HEK293 (cell line): Measurements from ENCODE around the gene PPCDC.

ENCODE experiments used
- CTCF ChIA-PET: fragments of 350-600 bp; formaldehyde crosslinking; extraction: SDS; loops from one replicate; lab custom pipeline; 2021; ENCODE audit warnings: antibody characterized with exemption; lab: Yijun Ruan, JAX
- POLR2A ChIA-PET: fragments of 300-600 bp; formaldehyde crosslinking; extraction: SDS; loops from one replicate; lab custom pipeline; 2020; ENCODE audit warnings: antibody characterized with exemption, inconsistent platforms; lab: Yijun Ruan, JAX
- H3K27ac ChIP-seq: fragments of 200-500 bp; sonication (Bioruptor generic); 2 replicates; pipeline ENCODE4 v1.5.1; 2014; ENCODE audit warnings: low read depth, low read length, control low read depth, inconsistent platforms; ENCODE audit errors: extremely low read depth
- H3K36me3 ChIP-seq, 2 experiments: fragments of 200-500 bp in 1 of 2; sonication (Bioruptor generic) in 1 of 2; 1 replicate in 1 of 2; 2 replicates in 1 of 2; pipeline ENCODE4 v1.5.1; 2014 to 2017; ENCODE audit warnings: inconsistent platforms in 2 of 2, low read length in 2 of 2; ENCODE audit not compliant: control insufficient read depth in 2 of 2, insufficient read depth in 1 of 2
- H3K4me1 ChIP-seq: fragments of 200-500 bp; sonication (Bioruptor generic); 2 replicates; pipeline ENCODE4 v1.5.1; 2014; ENCODE audit warnings: mild to moderate bottlenecking, low read length, inconsistent platforms; ENCODE audit not compliant: control insufficient read depth, insufficient read depth
- H3K4me3 ChIP-seq: 2 replicates; pipeline ENCODE4 v1.5.1; 2011; ENCODE audit warnings: low read depth, mild to moderate bottlenecking, control low read depth, low read length, moderate library complexity
- H3K9me3 ChIP-seq: fragments of 200-500 bp; sonication (Bioruptor generic); 2 replicates; pipeline ENCODE4 v1.5.1; 2014; ENCODE audit warnings: low read depth, low read length, inconsistent platforms; ENCODE audit not compliant: control insufficient read depth, insufficient read depth
- EGR2 ChIP-seq: fragments of 450-650 bp; formaldehyde crosslinking; IDR thresholded peaks from 2 replicates; pipeline ENCODE4 v1.5.1; 2016; ENCODE audit warnings: low read depth, missing biosample characterization, missing genetic modification characterization
- GLIS1 ChIP-seq: fragments of 450-650 bp; formaldehyde crosslinking; IDR thresholded peaks from 2 replicates; pipeline ENCODE4 v1.5.1; 2016; ENCODE audit warnings: missing biosample characterization, missing genetic modification characterization
- GLIS2 ChIP-seq: fragments of 450-650 bp; formaldehyde crosslinking; IDR thresholded peaks from 2 replicates; pipeline ENCODE4 v1.5.1; 2016; ENCODE audit warnings: missing biosample characterization, missing genetic modification characterization
- OVOL3 ChIP-seq: fragments of 450-650 bp; formaldehyde crosslinking; IDR thresholded peaks from 2 replicates; pipeline ENCODE4 v1.5.1; 2016; ENCODE audit warnings: missing biosample characterization, missing genetic modification characterization
- WT1 ChIP-seq: fragments of 450-650 bp; formaldehyde crosslinking; IDR thresholded peaks from 2 replicates; pipeline ENCODE4 v1.5.1; 2016; ENCODE audit warnings: missing biosample characterization, missing genetic modification characterization
- ZBTB17 ChIP-seq: fragments of 450-650 bp; formaldehyde crosslinking; IDR thresholded peaks from 2 replicates; pipeline ENCODE4 v1.5.1; 2016; ENCODE audit warnings: missing biosample characterization, missing genetic modification characterization
- ZBTB26 ChIP-seq: fragments of 450-650 bp; formaldehyde crosslinking; optimal IDR thresholded peaks from 2 replicates; pipeline ENCODE3; 2016; ENCODE audit warnings: missing biosample characterization, mild to moderate bottlenecking, missing genetic modification characterization
- ZBTB7A ChIP-seq: fragments of 450-650 bp; formaldehyde crosslinking; IDR thresholded peaks from 2 replicates; pipeline ENCODE4 v1.5.1; 2016; ENCODE audit warnings: low read depth, missing biosample characterization, missing genetic modification characterization
- ZNF132 ChIP-seq: fragments of 450-650 bp; formaldehyde crosslinking; IDR thresholded peaks from 2 replicates; pipeline ENCODE4 v1.5.1; 2017; ENCODE audit warnings: missing biosample characterization, missing genetic modification characterization, borderline replicate concordance
- ZNF155 ChIP-seq: fragments of 450-650 bp; formaldehyde crosslinking; IDR thresholded peaks from 2 replicates; pipeline ENCODE4 v1.5.1; 2016; ENCODE audit warnings: missing biosample characterization, missing genetic modification characterization
- ZNF248 ChIP-seq: fragments of 450-650 bp; formaldehyde crosslinking; IDR thresholded peaks from 2 replicates; pipeline ENCODE4 v1.5.1; 2017; ENCODE audit warnings: missing biosample characterization, missing genetic modification characterization
- ZNF311 ChIP-seq: fragments of 450-650 bp; formaldehyde crosslinking; IDR thresholded peaks from 2 replicates; pipeline ENCODE4 v1.5.1; 2017; ENCODE audit warnings: missing biosample characterization, missing genetic modification characterization, borderline replicate concordance
- ZNF335 ChIP-seq: fragments of 450-650 bp; formaldehyde crosslinking; conservative IDR thresholded peaks from 2 replicates; pipeline ENCODE4 v1.5.1; 2016; ENCODE audit warnings: missing biosample characterization, missing genetic modification characterization
- ZNF366 ChIP-seq: fragments of 450-650 bp; formaldehyde crosslinking; conservative IDR thresholded peaks from 2 replicates; pipeline ENCODE4 v1.5.1; 2016; ENCODE audit warnings: missing biosample characterization, missing genetic modification characterization
- ZNF501 ChIP-seq: fragments of 450-650 bp; formaldehyde crosslinking; IDR thresholded peaks from 2 replicates; pipeline ENCODE4 v1.5.1; 2016; ENCODE audit warnings: missing biosample characterization, missing genetic modification characterization
- ZNF530 ChIP-seq: fragments of 450-650 bp; formaldehyde crosslinking; IDR thresholded peaks from 2 replicates; pipeline ENCODE4 v1.5.1; 2016; ENCODE audit warnings: low read depth, missing biosample characterization, missing genetic modification characterization
- ZNF658 ChIP-seq: fragments of 450-650 bp; formaldehyde crosslinking; IDR thresholded peaks from 2 replicates; pipeline ENCODE4; 2016; ENCODE audit warnings: missing biosample characterization, missing genetic modification characterization
- ZNF837 ChIP-seq: fragments of 450-650 bp; formaldehyde crosslinking; IDR thresholded peaks from 2 replicates; pipeline ENCODE4 v1.5.1; 2016; ENCODE audit warnings: missing biosample characterization, missing genetic modification characterization
- TF ChIP-seq, protein P1 (sequence below): fragments of 450-650 bp; formaldehyde crosslinking; IDR thresholded peaks from 2 replicates; pipeline ENCODE4 v1.5.1; 2016; ENCODE audit warnings: missing biosample characterization, missing genetic modification characterization
- TF ChIP-seq, protein P2 (sequence below): fragments of 450-650 bp; IDR thresholded peaks from 2 replicates; pipeline ENCODE4 v1.5.1; 2018; ENCODE audit warnings: missing biosample characterization, mild to moderate bottlenecking, missing genetic modification characterization

The PPCDC gene

DNA sequence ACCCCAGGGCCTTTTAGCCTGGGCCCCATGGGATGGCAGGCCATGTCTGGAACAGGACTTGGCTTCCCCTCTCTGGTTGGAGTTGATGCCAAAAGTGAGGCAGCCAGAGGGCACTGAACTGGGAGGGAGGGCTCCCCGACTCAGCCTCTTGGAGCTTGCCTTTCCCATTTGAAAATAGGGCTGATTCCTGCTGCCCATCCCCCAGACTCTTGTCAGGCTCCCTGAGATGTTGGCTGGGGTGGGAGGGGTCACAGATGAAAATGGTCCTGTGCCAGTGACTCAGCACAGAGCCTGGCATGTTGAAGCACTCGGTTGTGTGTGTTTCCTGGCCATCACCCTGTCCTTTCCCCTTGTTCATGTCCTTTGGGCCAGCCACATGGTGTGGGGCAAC lies 6.6 kb downstream of the PPCDC start:
- ChIA-PET CTCF (interaction anchor here (0.6 to 8.7 kb wide), 31 partner anchors 7 to 1148 kb away, joined by 3 to 114 read pairs (median 4); partner anchors contain the start of genes C15orf39, MAN2C1 and RPP25), POLR2A (interaction anchor here (0.6 to 4.1 kb wide), 5 partner anchors 13 to 252 kb away, joined by 3 to 20 read pairs (median 3); partner anchors contain the start of gene C15orf39)
- no peaks in the 10 kb centered on the region for H3K9me3 ChIP-seq
- H3K4me1 ChIP-seq, result peaks cover 5% of the 10 kb centered on the region; the same call in 1 of the 2 replicates
- H3K4me3 ChIP-seq, result no peak overlapping the region
- H3K27ac ChIP-seq, result no peak overlapping the region
- TF ChIP-seq ZNF658 (tag by site-specific recombination) (no peak), ZNF155 (tag by site-specific recombination) (no peak), ZBTB17 (tag by site-specific recombination) (no peak), ZNF530 (tag by site-specific recombination) (no peak), ZBTB26 (tag by site-specific recombination) (no peak), EGR2 (tag by site-specific recombination) (no peak), OVOL3 (tag by site-specific recombination) (no peak), ZBTB7A (no peak), ZNF248 (tag by site-specific recombination) (no peak), ZNF311 (tag by site-specific recombination) (no peak)
- TF ChIP-seq, protein P1, sequence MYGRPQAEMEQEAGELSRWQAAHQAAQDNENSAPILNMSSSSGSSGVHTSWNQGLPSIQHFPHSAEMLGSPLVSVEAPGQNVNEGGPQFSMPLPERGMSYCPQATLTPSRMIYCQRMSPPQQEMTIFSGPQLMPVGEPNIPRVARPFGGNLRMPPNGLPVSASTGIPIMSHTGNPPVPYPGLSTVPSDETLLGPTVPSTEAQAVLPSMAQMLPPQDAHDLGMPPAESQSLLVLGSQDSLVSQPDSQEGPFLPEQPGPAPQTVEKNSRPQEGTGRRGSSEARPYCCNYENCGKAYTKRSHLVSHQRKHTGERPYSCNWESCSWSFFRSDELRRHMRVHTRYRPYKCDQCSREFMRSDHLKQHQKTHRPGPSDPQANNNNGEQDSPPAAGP (tag by site-specific recombination), result no peak
- H3K36me3 ChIP-seq, result peaks cover 0 to 41% of the 10 kb centered on the region in 2 experiments; a peak in 1 of 3 replicates

GRCh38 chr15:75030424-75030823 lies 7.0 kb downstream of the PPCDC start:
- POLR2A ChIA-PET, result interaction anchor here (0.6 to 4.1 kb wide), 4 partner anchors 69 to 252 kb away, joined by 3 to 20 read pairs (median 3); partner anchors contain the start of gene C15orf39
- Histone ChIP-seq H3K9me3 (no peaks in the 10 kb centered on the region), H3K36me3 (peaks cover 0 to 41% of the 10 kb centered on the region in 2 experiments; a peak in 1 of 3 replicates), H3K4me3 (no peak overlapping the region)
- TF ChIP-seq ZNF501 (tag by site-specific recombination) (no peak), WT1 (tag by site-specific recombination) (no peak), ZNF335 (no peak), GLIS1 (tag by site-specific recombination) (no peak), ZNF366 (tag by site-specific recombination) (no peak), GLIS2 (tag by site-specific recombination) (no peak), ZNF837 (tag by site-specific recombination) (no peak), ZNF132 (no peak), ZNF530 (tag by site-specific recombination) (no peak)
- TF ChIP-seq, protein P2, sequence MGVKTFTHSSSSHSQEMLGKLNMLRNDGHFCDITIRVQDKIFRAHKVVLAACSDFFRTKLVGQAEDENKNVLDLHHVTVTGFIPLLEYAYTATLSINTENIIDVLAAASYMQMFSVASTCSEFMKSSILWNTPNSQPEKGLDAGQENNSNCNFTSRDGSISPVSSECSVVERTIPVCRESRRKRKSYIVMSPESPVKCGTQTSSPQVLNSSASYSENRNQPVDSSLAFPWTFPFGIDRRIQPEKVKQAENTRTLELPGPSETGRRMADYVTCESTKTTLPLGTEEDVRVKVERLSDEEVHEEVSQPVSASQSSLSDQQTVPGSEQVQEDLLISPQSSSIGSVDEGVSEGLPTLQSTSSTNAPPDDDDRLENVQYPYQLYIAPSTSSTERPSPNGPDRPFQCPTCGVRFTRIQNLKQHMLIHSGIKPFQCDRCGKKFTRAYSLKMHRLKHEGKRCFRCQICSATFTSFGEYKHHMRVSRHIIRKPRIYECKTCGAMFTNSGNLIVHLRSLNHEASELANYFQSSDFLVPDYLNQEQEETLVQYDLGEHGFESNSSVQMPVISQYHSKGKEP (tag by site-specific recombination), result no peak
- TF ChIP-seq, all 188 proteins: peak for 0
- CTCF ChIA-PET, result interaction anchor here (0.5 to 8.7 kb wide), 17 partner anchors 12 to 1148 kb away, joined by 3 to 114 read pairs (median 4); partner anchors contain the start of gene C15orf39
- Histone ChIP-seq H3K4me1 (peaks cover 2% of the 10 kb centered on the region; the same call in 1 of the 2 replicates), H3K27ac (no peak overlapping the region)
